ENCODE results near the gene MAP3K20.

- TF ChIP-seq CTCF (conservative IDR thresholded peaks at IDR 0.05 in 1 of 2, IDR thresholded peaks at IDR 0.05 in 1 of 2; ENCODE audit: low read depth in 1 of 2, low read length in 2 of 2) (no peak), EZH2 (IDR thresholded peaks at IDR 0.05; ENCODE audit: low read length, missing control alignments) (no peak)
These were observed 195.5 kb downstream of the MAP3K20 start for GRCh38 chr2:173271135-173271534.
